A549 (cell line): ENCODE data around the gene MYO10. TPM values are rescaled to one million over a fixed set of nuclear protein-coding genes. Genes with fewer than 3 reads are reported as not detected.

Source experiments
- ATAC-seq, 2 experiments: fragments of 200-7000 bp in 1 of 2; fragments of >200 bp in 1 of 2; cut with Nextera tagmentation in 1 of 2; cut with Tn5 transposase in 1 of 2; 3 replicates each; pipeline versions ENCODE4 v1.8.0 to v1.9.1; 2018 to 2020; ENCODE audit warnings: mild to moderate bottlenecking in 1 of 2, moderate library complexity in 1 of 2
- CTCF ChIA-PET: fragments of 300-600 bp; sonication (Branson Sonifier 250); formaldehyde crosslinking; extraction: SDS; loops from one replicate; lab custom pipeline; 2021; ENCODE audit warnings: antibody characterized with exemption, inconsistent platforms; lab: Yijun Ruan, JAX
- POLR2A ChIA-PET: fragments of 350-600 bp; formaldehyde crosslinking; extraction: SDS; loops from one replicate; lab custom pipeline; 2021; ENCODE audit warnings: antibody characterized with exemption, inconsistent platforms; lab: Yijun Ruan, JAX
- DNase-seq, 2 experiments: peaks; one replicate each; pipeline versions ENCODE4 v3.0.0 to v3.0.0-alpha.2; 2011 to 2016; ENCODE audit warnings: low read depth in 1 of 2, low spot score in 1 of 2
- FAIRE-seq: peaks from 2 replicates; lab custom pipeline; 2011; peaks lifted over from hg19 to GRCh38; lab: Jason Lieb, UNC
- H3K27ac ChIP-seq, 2 experiments: fragments of >200 bp; sonication (Bioruptor Twin); formaldehyde crosslinking; 3 replicates each; pipeline ENCODE4 v1.5.1; 2016 to 2017
- H3K4me1 ChIP-seq: fragments of >200 bp; sonication (Bioruptor Twin); formaldehyde crosslinking; 3 replicates; pipeline ENCODE4 v1.6.1; 2016
- H3K4me2 ChIP-seq: fragments of >200 bp; sonication (Bioruptor Twin); formaldehyde crosslinking; 3 replicates; pipeline ENCODE4 v1.6.1; 2016
- H3K4me3 ChIP-seq: fragments of >200 bp; sonication (Bioruptor Twin); formaldehyde crosslinking; 3 replicates; pipeline ENCODE4 v1.5.1; 2016
- H3K9me3 ChIP-seq: fragments of >200 bp; sonication (Bioruptor Twin); formaldehyde crosslinking; 3 replicates; pipeline ENCODE4 v1.6.1; 2016
- ATOH8 ChIP-seq: fragments of 250-450 bp; sonication (Bioruptor Pico); IDR thresholded peaks from 2 replicates; pipeline ENCODE4 v1.5.0; 2020; ENCODE audit warnings: low read depth, mild to moderate bottlenecking, moderate library complexity
- BHLHE40 ChIP-seq: IDR thresholded peaks from 2 replicates; pipeline ENCODE4 v1.6.1; 2012; ENCODE audit warnings: low read depth, low read length, inconsistent platforms
- CEBPB ChIP-seq, 2 experiments: fragments of >200 bp in 1 of 2; sonication (Bioruptor Twin) in 1 of 2; formaldehyde crosslinking in 1 of 2; IDR thresholded peaks; 2 replicates each; pipeline ENCODE4 v1.6.1; 2012 to 2016
- CHD2 ChIP-seq: fragments of 150-350 bp; IDR thresholded peaks from 2 replicates; pipeline ENCODE4 v1.6.1; 2014; ENCODE audit warnings: low read length; ENCODE audit not compliant: partially characterized antibody
- CHD4 ChIP-seq: fragments of 200-600 bp; sonication (generic); IDR thresholded peaks from 2 replicates; pipeline ENCODE4 v1.6.1; 2016; ENCODE audit warnings: antibody characterized with exemption, mild to moderate bottlenecking, borderline replicate concordance
- EHF ChIP-seq: fragments of 250-450 bp; sonication (Bioruptor Pico); IDR thresholded peaks from 2 replicates; pipeline ENCODE4 v1.5.0; 2020; ENCODE audit warnings: mild to moderate bottlenecking
- ESRRA ChIP-seq: fragments of 150-350 bp; IDR thresholded peaks from 2 replicates; pipeline ENCODE4 v1.6.1; 2014; ENCODE audit warnings: mild to moderate bottlenecking, low read length, borderline replicate concordance
- FOXS1 ChIP-seq: fragments of 250-450 bp; sonication (Bioruptor Pico); IDR thresholded peaks from 2 replicates; pipeline ENCODE4 v1.5.0; 2020; ENCODE audit warnings: mild to moderate bottlenecking, moderate library complexity
- GATA3 ChIP-seq: IDR thresholded peaks from 2 replicates; pipeline ENCODE4 v1.6.1; 2012; ENCODE audit warnings: borderline replicate concordance
- HEYL ChIP-seq: fragments of 250-450 bp; sonication (Bioruptor Pico); IDR thresholded peaks from 2 replicates; pipeline ENCODE4 v1.8.0; 2021; ENCODE audit warnings: mild to moderate bottlenecking, moderate library complexity
- JUN ChIP-seq, 2 experiments: fragments of >200 bp; sonication (Bioruptor Twin); formaldehyde crosslinking; IDR thresholded peaks; 2 replicates in 1 of 2; 3 replicates in 1 of 2; pipeline ENCODE4 v1.6.1; 2016 to 2017
- KDM1A ChIP-seq: fragments of 200-600 bp; sonication (generic); IDR thresholded peaks from 2 replicates; pipeline ENCODE4 v1.6.1; 2016; ENCODE audit warnings: low read depth, mild to moderate bottlenecking
- MAFK ChIP-seq: fragments of 450-650 bp; IDR thresholded peaks from 2 replicates; pipeline ENCODE4 v1.6.1; 2014; ENCODE audit not compliant: partially characterized antibody
- MAX ChIP-seq: IDR thresholded peaks from 2 replicates; pipeline ENCODE4 v1.6.1; 2012
- MAZ ChIP-seq: fragments of 150-350 bp; IDR thresholded peaks from 2 replicates; pipeline ENCODE4 v1.6.1; 2014; ENCODE audit warnings: antibody characterized with exemption, low read depth, low read length, borderline replicate concordance
- NPAS2 ChIP-seq: fragments of 250-450 bp; sonication (Bioruptor Pico); IDR thresholded peaks from 2 replicates; pipeline ENCODE4 v1.8.0; 2022; ENCODE audit warnings: mild to moderate bottlenecking, moderate library complexity, borderline replicate concordance
- PBX3 ChIP-seq: IDR thresholded peaks from 2 replicates; pipeline ENCODE4 v1.6.1; 2012
- POLR2A ChIP-seq: IDR thresholded peaks from 2 replicates; pipeline ENCODE4 v1.6.1; 2012; ENCODE audit warnings: mild to moderate bottlenecking, low read length
- RAD21 ChIP-seq, 2 experiments: fragments of >200 bp in 1 of 2; sonication (Bioruptor Twin) in 1 of 2; formaldehyde crosslinking in 1 of 2; IDR thresholded peaks in 1 of 2; conservative IDR thresholded peaks in 1 of 2; 2 replicates in 1 of 2; 3 replicates in 1 of 2; pipeline ENCODE4 v1.6.1; 2012 to 2018; ENCODE audit warnings: inconsistent platforms in 1 of 2
- RCOR1 ChIP-seq: fragments of 150-350 bp; IDR thresholded peaks from 2 replicates; pipeline ENCODE4 v1.6.1; 2014; ENCODE audit warnings: antibody characterized with exemption, low read length, low read depth
- RNF2 ChIP-seq: fragments of 200-600 bp; sonication (generic); IDR thresholded peaks from 2 replicates; pipeline ENCODE4 v1.6.1; 2016; ENCODE audit warnings: low read depth, mild to moderate bottlenecking, antibody characterized with exemption, moderate library complexity, borderline replicate concordance
- SMC3 ChIP-seq: fragments of >200 bp; sonication (Bioruptor Twin); formaldehyde crosslinking; IDR thresholded peaks from 3 replicates; pipeline ENCODE4 v1.6.1; 2018; ENCODE audit warnings: inconsistent platforms
- SREBF2 ChIP-seq: fragments of 450-650 bp; IDR thresholded peaks from 2 replicates; pipeline ENCODE4 v1.6.1; 2014; ENCODE audit warnings: mild to moderate bottlenecking, moderate library complexity
- ZFP36 ChIP-seq: fragments of 450-650 bp; IDR thresholded peaks from 2 replicates; pipeline ENCODE4 v1.6.1; 2014; ENCODE audit warnings: borderline replicate concordance; ENCODE audit not compliant: partially characterized antibody
- WGBS: methylation state at CpG from one replicate; pipeline ENCODE4 v1.1.6; 2017; ENCODE audit errors: missing lambda C conversion rate; 5-methylcytosine and 5-hydroxymethylcytosine counted together
- polyA plus RNA-seq, 4 experiments: library from polyadenylated mRNA; depleted of rRNA in 3 of 4; stranded (reverse); fragments of >200 nt; fragmentation: RNase III in 1 of 4; extraction: RNeasy Plus Mini Kit Qiagen cat#74134 plus additional on column Dnase treatment in 1 of 4; gene quantifications; 2 replicates in 3 of 4; 3 replicates in 1 of 4; pipeline ENCODE4 v1.2.3, GENCODE V29; 2011 to 2017
- TF ChIP-seq, protein P1 (sequence below): fragments of 250-450 bp; sonication (Bioruptor Pico); IDR thresholded peaks from 2 replicates; pipeline ENCODE4 v1.5.0; 2021; ENCODE audit warnings: mild to moderate bottlenecking, moderate library complexity, borderline replicate concordance
- TF ChIP-seq, protein P2 (sequence below): IDR thresholded peaks from 2 replicates; pipeline ENCODE4 v1.6.1; 2012; ENCODE audit warnings: low read depth, borderline replicate concordance
- TF ChIP-seq, protein P3 (sequence below): fragments of >200 bp; sonication (Bioruptor Twin); formaldehyde crosslinking; IDR thresholded peaks from 3 replicates; pipeline ENCODE4 v1.6.1; 2016

The MYO10 gene
- polyA plus RNA-seq, 2 of the 4 experiments (the other 2 are of a cell fraction) = 68.0 to 68.5 TPM

GRCh38 chr5:16772556-16772955 lies 163.5 kb downstream of the MYO10 start:
- no peak for FAIRE-seq
- no peak overlapping the region for H3K4me2 ChIP-seq

GRCh38 chr5:16768184-16768583 lies 167.9 kb downstream of the MYO10 start:
- Histone ChIP-seq H3K4me2 (no peak overlapping the region), H3K4me3 (no peak overlapping the region), H3K9me3 (no peaks in the 10 kb centered on the region), H3K4me1 (no peaks in the 10 kb centered on the region), H3K27ac (no peak overlapping the region)
- WGBS = 92% methylated on average over 3 of the region's 3 CpGs
- CTCF ChIA-PET = interaction anchor here (0.8 to 1.2 kb wide), 3 partner anchors 15 to 423 kb away, joined by 3 to 5 read pairs (median 3); no protein-coding TSS in a partner anchor
- POLR2A ChIA-PET = interaction anchor here (0.6 to 0.7 kb wide), 3 partner anchors 40 to 448 kb away, joined by 4 to 5 read pairs (median 4); no protein-coding TSS in a partner anchor
- no peak for TF ChIP-seq NPAS2 (CRISPR knock-in tag)
- TF ChIP-seq CHD2 = no peak
- no peak for TF ChIP-seq POLR2A
- no peak for TF ChIP-seq KDM1A
- TF ChIP-seq CHD4 = no peak
- TF ChIP-seq MAX = no peak
- TF ChIP-seq HEYL (CRISPR knock-in tag) = no peak
- no peak for TF ChIP-seq RNF2
- TF ChIP-seq, protein P1, sequence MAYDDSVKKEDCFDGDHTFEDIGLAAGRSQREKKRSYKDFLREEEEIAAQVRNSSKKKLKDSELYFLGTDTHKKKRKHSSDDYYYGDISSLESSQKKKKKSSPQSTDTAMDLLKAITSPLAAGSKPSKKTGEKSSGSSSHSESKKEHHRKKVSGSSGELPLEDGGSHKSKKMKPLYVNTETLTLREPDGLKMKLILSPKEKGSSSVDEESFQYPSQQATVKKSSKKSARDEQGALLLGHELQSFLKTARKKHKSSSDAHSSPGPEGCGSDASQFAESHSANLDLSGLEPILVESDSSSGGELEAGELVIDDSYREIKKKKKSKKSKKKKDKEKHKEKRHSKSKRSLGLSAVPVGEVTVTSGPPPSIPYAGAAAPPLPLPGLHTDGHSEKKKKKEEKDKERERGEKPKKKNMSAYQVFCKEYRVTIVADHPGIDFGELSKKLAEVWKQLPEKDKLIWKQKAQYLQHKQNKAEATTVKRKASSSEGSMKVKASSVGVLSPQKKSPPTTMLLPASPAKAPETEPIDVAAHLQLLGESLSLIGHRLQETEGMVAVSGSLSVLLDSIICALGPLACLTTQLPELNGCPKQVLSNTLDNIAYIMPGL (CRISPR knock-in tag) = no peak
- no peak for TF ChIP-seq RCOR1
- TF ChIP-seq JUN (IDR thresholded peaks at IDR 0.05) = no peak
- TF ChIP-seq, protein P2, sequence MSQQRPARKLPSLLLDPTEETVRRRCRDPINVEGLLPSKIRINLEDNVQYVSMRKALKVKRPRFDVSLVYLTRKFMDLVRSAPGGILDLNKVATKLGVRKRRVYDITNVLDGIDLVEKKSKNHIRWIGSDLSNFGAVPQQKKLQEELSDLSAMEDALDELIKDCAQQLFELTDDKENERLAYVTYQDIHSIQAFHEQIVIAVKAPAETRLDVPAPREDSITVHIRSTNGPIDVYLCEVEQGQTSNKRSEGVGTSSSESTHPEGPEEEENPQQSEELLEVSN = no peak
- TF ChIP-seq BHLHE40 = no peak
- TF ChIP-seq ZFP36 = no peak
- no peak for TF ChIP-seq FOXS1 (CRISPR knock-in tag)
- no peak for TF ChIP-seq PBX3
- TF ChIP-seq, protein P3, sequence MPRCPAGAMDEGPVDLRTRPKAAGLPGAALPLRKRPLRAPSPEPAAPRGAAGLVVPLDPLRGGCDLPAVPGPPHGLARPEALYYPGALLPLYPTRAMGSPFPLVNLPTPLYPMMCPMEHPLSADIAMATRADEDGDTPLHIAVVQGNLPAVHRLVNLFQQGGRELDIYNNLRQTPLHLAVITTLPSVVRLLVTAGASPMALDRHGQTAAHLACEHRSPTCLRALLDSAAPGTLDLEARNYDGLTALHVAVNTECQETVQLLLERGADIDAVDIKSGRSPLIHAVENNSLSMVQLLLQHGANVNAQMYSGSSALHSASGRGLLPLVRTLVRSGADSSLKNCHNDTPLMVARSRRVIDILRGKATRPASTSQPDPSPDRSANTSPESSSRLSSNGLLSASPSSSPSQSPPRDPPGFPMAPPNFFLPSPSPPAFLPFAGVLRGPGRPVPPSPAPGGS = no peak
- DNase-seq (no peak), ATAC-seq (no peak), FAIRE-seq (no peak)

More at GRCh38 chr5:16772556-16772955, 163.5 kb downstream of the MYO10 start:
- 77% methylated on average over 3 of the region's 3 CpGs for WGBS
- POLR2A ChIA-PET = no interaction called here
- H3K27ac ChIP-seq = no peak overlapping the region
- ATAC-seq = no peak
- DNase-seq = no peak
- peaks cover 26% of the 10 kb centered on the region for H3K4me1 ChIP-seq
- no peak for TF ChIP-seq CEBPB (IDR thresholded peaks at IDR 0.05)
- TF ChIP-seq GATA3 = no peak
- TF ChIP-seq MAZ = no peak
- no peak for TF ChIP-seq POLR2A
- no peak for TF ChIP-seq SREBF2
- no peak for TF ChIP-seq JUN (IDR thresholded peaks at IDR 0.05)
- no peak for TF ChIP-seq EHF (CRISPR knock-in tag)
- TF ChIP-seq RAD21 (conservative IDR thresholded peaks at IDR 0.05 in 1 of 2, IDR thresholded peaks at IDR 0.05 in 1 of 2) = no peak
- TF ChIP-seq ESRRA = no peak
- TF ChIP-seq, protein P2 = no peak
- no peak for TF ChIP-seq FOXS1 (CRISPR knock-in tag)
- no peak for TF ChIP-seq MAFK
- TF ChIP-seq SMC3 = no peak
- no peak for TF ChIP-seq ATOH8 (CRISPR knock-in tag)
- TF ChIP-seq, all 56 proteins: peak for 0
- CTCF ChIA-PET = no interaction called here
- no peaks in the 10 kb centered on the region for H3K9me3 ChIP-seq
- H3K4me3 ChIP-seq = no peak overlapping the region
